ENCODE measurements around the gene DSG4. TPM values are rescaled to one million over a fixed set of nuclear protein-coding genes. Genes with fewer than 3 reads are reported as not detected.
"Not testable (repeated sequence)": the region's sequence is repeated elsewhere in the genome, so short reads cannot be mapped to it uniquely, and the experiment has no call there.

The DSG4 gene
- total RNA-seq (0.26 TPM), polyA plus RNA-seq (not detected)

GRCh38 chr18:31376477-31376876 lies at the start of gene DSG4:
Gene DSG4, plus strand, starts transcription at chr18:31376777. Its CDS starts 135 bp downstream, at chr18:31376912.
- Histone ChIP-seq H3K36me3 (ENCODE audit: insufficient read depth) (no peaks in the 10 kb centered on the region), H3K27ac (ENCODE audit: low read depth) (no peak within 1 kb of the TSS), H3K4me1 (ENCODE audit: insufficient read depth) (no peaks in the 10 kb centered on the region), H3K4me3 (ENCODE audit: low read depth, low read length) (no peak within 1 kb of the TSS)
- no peak for DNase-seq (ENCODE audit: extremely low spot score)
- WGBS = 84% methylated on average over 3 of the region's 3 CpGs

GRCh38 chr18:31329787-31330438 lies 46.7 kb upstream of the DSG4 start:
- no peaks in the 10 kb centered on the region for H3K4me1 ChIP-seq (ENCODE audit: insufficient read depth)
- WGBS = 59% methylated on average over 7 of the region's 7 CpGs
- no peak for DNase-seq (ENCODE audit: extremely low spot score)
- no peak overlapping the region for H3K4me3 ChIP-seq (ENCODE audit: low read depth, low read length)
- H3K36me3 ChIP-seq (ENCODE audit: insufficient read depth) = no peaks in the 10 kb centered on the region
- H3K27ac ChIP-seq (ENCODE audit: low read depth) = no peak overlapping the region

GRCh38 chr18:31343454-31343853 lies 33.1 kb upstream of the DSG4 start:
- H3K4me3 ChIP-seq (ENCODE audit: low read depth, low read length) = no peak overlapping the region

GRCh38 chr18:31353336-31353735 lies 23.2 kb upstream of the DSG4 start:
- not testable (repeated sequence) for H3K36me3 ChIP-seq (ENCODE audit: insufficient read depth); H3K4me1 ChIP-seq (ENCODE audit: insufficient read depth); H3K4me3 ChIP-seq (ENCODE audit: low read depth, low read length); H3K27ac ChIP-seq (ENCODE audit: low read depth); DNase-seq (ENCODE audit: extremely low spot score)
- WGBS = 67% methylated on average over 4 of the region's 17 CpGs

More at GRCh38 chr18:31343454-31343853, 33.1 kb upstream of the DSG4 start:
- 88% methylated on average over 4 of the region's 4 CpGs for WGBS
- Histone ChIP-seq H3K4me1 (ENCODE audit: insufficient read depth) (no peaks in the 10 kb centered on the region), H3K36me3 (ENCODE audit: insufficient read depth) (no peaks in the 10 kb centered on the region), H3K27ac (ENCODE audit: low read depth) (no peak overlapping the region)
- DNase-seq (ENCODE audit: extremely low spot score) = no peak

- H3K4me1 ChIP-seq (ENCODE audit: insufficient read depth) = no peaks in the 10 kb centered on the region
- H3K4me3 ChIP-seq (ENCODE audit: low read depth, low read length) = no peak overlapping the region
- no peaks in the 10 kb centered on the region for H3K36me3 ChIP-seq (ENCODE audit: insufficient read depth)
- no peak for DNase-seq (ENCODE audit: extremely low spot score)
- H3K27ac ChIP-seq (ENCODE audit: low read depth) = no peak overlapping the region
- WGBS = 95% methylated on average over 8 of the region's 8 CpGs
Measured at GRCh38 chr18:31354990-31355389, 21.6 kb upstream of the DSG4 start.

- Histone ChIP-seq H3K36me3 (ENCODE audit: insufficient read depth) (no peaks in the 10 kb centered on the region), H3K4me3 (ENCODE audit: low read depth, low read length) (no peak overlapping the region), H3K27ac (ENCODE audit: low read depth) (no peak overlapping the region), H3K4me1 (ENCODE audit: insufficient read depth) (no peaks in the 10 kb centered on the region)
- WGBS = 78% methylated on average over 5 of the region's 5 CpGs
- no peak for DNase-seq (ENCODE audit: extremely low spot score)
Measured at GRCh38 chr18:31356025-31356424, 20.6 kb upstream of the DSG4 start.

GRCh38 chr18:31364190-31364589 lies 12.4 kb upstream of the DSG4 start:
- 93% methylated on average over 4 of the region's 4 CpGs for WGBS
- H3K36me3 ChIP-seq (ENCODE audit: insufficient read depth) = no peaks in the 10 kb centered on the region
- no peak overlapping the region for H3K4me3 ChIP-seq (ENCODE audit: low read depth, low read length)
- DNase-seq (ENCODE audit: extremely low spot score) = no peak
- H3K27ac ChIP-seq (ENCODE audit: low read depth) = no peak overlapping the region
- H3K4me1 ChIP-seq (ENCODE audit: insufficient read depth) = no peaks in the 10 kb centered on the region

- Histone ChIP-seq H3K36me3 (ENCODE audit: insufficient read depth) (no peaks in the 10 kb centered on the region), H3K4me1 (ENCODE audit: insufficient read depth) (no peaks in the 10 kb centered on the region), H3K4me3 (ENCODE audit: low read depth, low read length) (no peak overlapping the region), H3K27ac (ENCODE audit: low read depth) (no peak overlapping the region)
- DNase-seq (ENCODE audit: extremely low spot score) = no peak
Measured at GRCh38 chr18:31369478-31369877, 7.1 kb upstream of the DSG4 start.

GRCh38 chr18:31371989-31372388 lies 4.6 kb upstream of the DSG4 start:
- Histone ChIP-seq H3K4me3 (ENCODE audit: low read depth, low read length) (no peak overlapping the region), H3K4me1 (ENCODE audit: insufficient read depth) (no peaks in the 10 kb centered on the region), H3K27ac (ENCODE audit: low read depth) (no peak overlapping the region), H3K36me3 (ENCODE audit: insufficient read depth) (no peaks in the 10 kb centered on the region)
- no peak for DNase-seq (ENCODE audit: extremely low spot score)

GRCh38 chr18:31373641-31374040 lies 2.9 kb upstream of the DSG4 start:
- DNase-seq (ENCODE audit: extremely low spot score) = no peak
- no peaks in the 10 kb centered on the region for H3K4me1 ChIP-seq (ENCODE audit: insufficient read depth)
- no peak overlapping the region for H3K27ac ChIP-seq (ENCODE audit: low read depth)
- H3K36me3 ChIP-seq (ENCODE audit: insufficient read depth) = no peaks in the 10 kb centered on the region
- 61% methylated on average over 4 of the region's 4 CpGs for WGBS
- no peak overlapping the region for H3K4me3 ChIP-seq (ENCODE audit: low read depth, low read length)

GRCh38 chr18:31380912-31381311 lies 4.3 kb downstream of the DSG4 start:
- Histone ChIP-seq H3K36me3 (ENCODE audit: insufficient read depth) (no peaks in the 10 kb centered on the region), H3K4me1 (ENCODE audit: insufficient read depth) (no peaks in the 10 kb centered on the region), H3K4me3 (ENCODE audit: low read depth, low read length) (no peak overlapping the region), H3K27ac (ENCODE audit: low read depth) (no peak overlapping the region)
- DNase-seq (ENCODE audit: extremely low spot score) = no peak
- 87% methylated on average over 2 of the region's 2 CpGs for WGBS

GRCh38 chr18:31382107-31382506 lies 5.5 kb downstream of the DSG4 start:
- Histone ChIP-seq H3K4me3 (ENCODE audit: low read depth, low read length) (no peak overlapping the region), H3K36me3 (ENCODE audit: insufficient read depth) (no peaks in the 10 kb centered on the region), H3K27ac (ENCODE audit: low read depth) (no peak overlapping the region), H3K4me1 (ENCODE audit: insufficient read depth) (no peaks in the 10 kb centered on the region)
- WGBS = 90% methylated on average over 2 of the region's 2 CpGs
- no peak for DNase-seq (ENCODE audit: extremely low spot score)

- 85% methylated on average over 6 of the region's 6 CpGs for WGBS
- H3K4me3 ChIP-seq (ENCODE audit: low read depth, low read length) = no peak overlapping the region
- H3K36me3 ChIP-seq (ENCODE audit: insufficient read depth) = no peaks in the 10 kb centered on the region
- no peaks in the 10 kb centered on the region for H3K4me1 ChIP-seq (ENCODE audit: insufficient read depth)
- no peak for DNase-seq (ENCODE audit: extremely low spot score)
- H3K27ac ChIP-seq (ENCODE audit: low read depth) = no peak overlapping the region
Measured at GRCh38 chr18:31386741-31387140, 10.2 kb downstream of the DSG4 start.

GRCh38 chr18:31393286-31393685 lies 16.7 kb downstream of the DSG4 start:
- H3K4me3 ChIP-seq (ENCODE audit: low read depth, low read length) = no peak overlapping the region
- no peak overlapping the region for H3K27ac ChIP-seq (ENCODE audit: low read depth)
- H3K4me1 ChIP-seq (ENCODE audit: insufficient read depth) = no peaks in the 10 kb centered on the region
- no peaks in the 10 kb centered on the region for H3K36me3 ChIP-seq (ENCODE audit: insufficient read depth)
- no peak for DNase-seq (ENCODE audit: extremely low spot score)
- WGBS = 60% methylated on average over 3 of the region's 3 CpGs

Data from urinary bladder (tissue), 4 donors.